ENCODE results near the gene CDK15.
A peak's percentile ranks its signal among the peaks of the same experiment; 100 is the strongest.
"Not testable (repeated sequence)": the region's sequence is repeated elsewhere in the genome, so short reads cannot be mapped to it uniquely, and the experiment has no call there.

CDK15 gene

DNA sequence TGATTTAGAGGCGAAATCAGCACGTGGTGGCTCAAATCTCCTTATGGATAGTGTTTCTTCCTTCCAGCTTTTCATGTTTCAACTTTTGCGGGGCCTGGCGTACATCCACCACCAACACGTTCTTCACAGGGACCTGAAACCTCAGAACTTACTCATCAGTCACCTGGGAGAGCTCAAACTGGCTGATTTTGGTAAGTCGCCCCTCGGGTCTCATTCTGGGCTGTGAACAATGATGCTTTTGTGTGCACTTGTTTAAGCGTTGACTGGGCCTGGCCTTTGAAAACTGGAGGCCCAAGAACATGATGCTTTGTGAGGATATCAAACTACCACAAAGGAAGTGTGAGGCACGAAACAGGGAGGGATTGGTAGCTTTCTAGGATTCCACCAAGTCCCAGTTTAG, 27.4 kb downstream of the CDK15 start:
- DNase-seq, result no peak

DNA sequence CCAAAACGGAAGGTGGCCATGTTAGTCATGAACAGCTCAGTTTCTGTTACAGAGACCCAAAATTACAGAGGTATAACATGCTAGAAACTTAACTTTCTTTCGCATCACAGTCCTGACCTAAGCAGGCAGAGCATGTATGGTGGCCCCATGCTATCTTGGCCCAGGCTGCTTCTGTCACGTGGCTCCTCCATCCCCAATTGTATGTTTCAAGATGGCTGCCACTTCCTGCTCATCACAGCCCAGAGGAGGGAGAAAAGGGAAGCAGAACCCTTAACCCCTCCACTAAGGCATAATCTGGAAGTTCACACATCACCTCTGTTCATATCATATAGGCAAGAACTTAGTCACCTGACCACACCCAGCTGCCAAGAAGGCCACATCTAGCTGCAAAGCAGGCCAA, 28.7 kb downstream of the CDK15 start:
- no peak for DNase-seq

DNA sequence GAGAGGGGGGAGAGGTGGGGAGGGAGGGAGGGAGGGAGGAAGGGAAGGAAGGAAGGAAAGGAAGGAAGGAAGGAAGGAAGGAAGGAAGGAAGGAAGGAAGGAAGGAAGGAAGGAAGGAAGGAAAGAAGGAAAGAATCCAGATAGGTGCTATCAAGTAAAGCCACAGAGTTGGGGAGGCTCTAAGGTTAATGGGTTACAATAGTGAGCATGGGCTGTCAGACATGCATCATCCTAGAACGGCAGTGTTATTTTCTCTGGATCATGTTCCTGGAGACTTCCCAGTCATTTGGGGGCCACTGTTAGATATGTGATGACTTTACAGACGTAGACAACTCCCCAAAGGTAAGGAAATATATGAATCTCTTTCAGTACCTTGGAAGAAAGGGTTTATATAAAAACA, 31.1 kb downstream of the CDK15 start:
- DNase-seq, result no peak

DNA sequence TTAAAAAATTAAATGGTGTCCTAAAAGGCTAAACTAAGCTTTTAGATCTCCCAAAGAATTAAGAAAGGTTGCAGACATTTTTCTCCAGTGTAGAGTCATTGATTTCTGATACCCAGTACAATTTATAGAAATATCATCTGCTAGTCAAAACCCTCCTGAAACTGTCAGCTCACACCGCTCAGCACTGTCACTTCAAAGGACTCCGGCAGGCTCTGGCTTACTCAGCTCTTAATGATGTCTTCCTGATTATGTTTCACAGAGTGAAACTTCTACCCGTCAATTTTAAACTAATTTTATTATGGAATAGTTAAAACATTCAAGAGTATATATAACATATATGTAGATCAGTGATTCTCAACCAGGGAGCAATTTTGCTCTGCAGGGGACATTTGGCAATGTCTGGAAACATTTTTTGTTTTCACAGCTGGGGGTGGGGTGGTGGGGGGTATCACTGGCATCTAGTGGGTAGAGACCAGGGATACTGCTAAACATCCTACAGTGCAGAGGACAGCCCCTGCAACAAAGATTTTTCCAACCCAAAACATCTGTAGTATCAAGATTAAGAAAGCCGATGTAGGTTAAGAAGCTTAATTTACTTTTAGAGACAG, 31.6 kb downstream of the CDK15 start:
- DNase-seq, result no peak

DNA sequence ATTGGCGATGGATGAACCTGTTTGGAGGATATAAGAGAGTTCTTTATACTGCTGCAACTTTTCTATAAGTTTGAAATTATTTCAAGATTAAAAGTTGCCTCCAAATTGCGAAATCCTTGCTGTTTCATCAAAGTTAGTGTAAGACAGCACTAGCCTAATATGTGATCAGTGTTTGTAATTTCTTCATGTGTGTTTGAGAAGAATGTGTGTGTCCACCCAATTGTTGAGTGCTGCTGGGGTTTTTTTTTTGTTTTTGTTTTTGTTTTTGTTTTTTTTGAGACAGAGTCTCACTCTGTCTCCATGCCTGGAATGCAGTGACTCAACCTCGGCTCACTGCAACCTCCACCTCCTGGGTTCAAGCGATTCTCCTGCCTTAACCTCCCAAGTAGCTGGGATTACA, 33.4 kb downstream of the CDK15 start:
- no peak for DNase-seq

DNA sequence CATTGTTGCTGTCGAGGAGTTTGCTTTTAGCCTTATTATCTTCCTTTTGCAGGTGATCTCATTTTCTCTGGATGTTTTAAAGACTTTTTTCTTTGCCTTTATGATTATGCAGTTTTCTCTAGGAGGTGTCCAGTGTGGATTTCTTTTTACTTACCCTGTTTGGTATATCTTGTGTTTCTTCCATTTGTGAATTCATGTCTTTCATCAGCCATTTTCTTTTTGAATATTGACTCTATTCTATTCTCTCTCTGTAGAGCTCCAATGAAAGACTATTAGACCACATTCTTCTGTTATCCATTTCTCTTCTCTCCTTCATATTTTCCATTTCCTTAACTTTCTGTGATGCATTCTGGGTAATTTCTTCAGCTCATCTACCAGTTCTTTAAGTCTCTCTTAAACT, 34.4 kb downstream of the CDK15 start:
- no peak for DNase-seq

DNA sequence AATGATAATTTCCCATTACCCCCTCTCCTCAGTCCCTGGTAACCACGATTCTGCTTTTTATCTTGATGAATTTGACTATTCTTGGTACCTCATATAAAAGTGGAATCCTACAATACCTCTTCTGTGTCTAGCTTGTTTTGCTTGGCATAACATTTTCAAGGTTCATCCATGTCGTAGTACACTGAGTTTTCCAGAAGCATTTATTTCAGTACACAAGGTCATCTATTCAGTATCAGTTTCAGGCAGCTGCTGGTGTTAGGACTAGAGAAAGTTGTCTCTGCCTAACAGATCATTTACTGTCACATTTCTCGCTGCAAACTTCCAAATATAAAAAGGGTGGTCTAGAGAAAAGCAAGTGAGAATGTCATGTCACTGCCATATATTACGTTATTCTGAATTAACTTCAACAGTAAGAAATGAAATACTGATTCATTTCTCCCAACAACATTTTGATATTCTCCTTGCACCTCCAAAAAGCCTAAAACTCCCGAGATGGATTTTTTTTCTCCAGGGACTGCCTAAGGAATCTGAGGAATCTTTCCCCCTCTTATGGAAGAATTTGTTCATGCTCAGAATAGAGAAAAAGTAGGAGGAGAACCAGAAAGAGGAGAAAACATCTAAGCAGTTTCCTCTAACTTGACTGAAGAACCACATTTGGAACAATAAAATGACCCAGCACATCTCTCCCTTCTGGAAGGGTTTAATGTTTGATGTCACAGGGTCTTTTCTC, 36.0 kb downstream of the CDK15 start:
- DNase-seq, result no peak

DNA sequence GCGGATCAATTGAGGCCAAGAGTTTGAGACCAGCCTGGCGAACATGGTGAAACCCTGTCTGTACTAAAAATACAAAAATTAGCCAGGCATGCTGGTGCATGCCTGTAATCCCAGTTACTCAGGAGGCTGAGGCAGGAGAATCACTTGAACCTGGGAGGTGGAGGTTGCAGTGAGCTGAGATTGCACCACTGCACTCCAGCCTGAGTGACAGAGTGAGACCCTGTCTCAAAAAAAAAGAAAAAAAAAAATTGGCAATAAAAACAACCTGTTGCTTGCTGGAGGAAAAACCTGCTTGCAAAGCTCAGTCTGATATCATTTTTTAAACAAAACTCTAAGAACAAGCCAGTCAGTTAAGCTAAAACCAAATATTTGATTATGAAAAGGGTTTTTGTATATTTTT, 38.6 kb downstream of the CDK15 start:
- not testable (repeated sequence) for DNase-seq

DNA sequence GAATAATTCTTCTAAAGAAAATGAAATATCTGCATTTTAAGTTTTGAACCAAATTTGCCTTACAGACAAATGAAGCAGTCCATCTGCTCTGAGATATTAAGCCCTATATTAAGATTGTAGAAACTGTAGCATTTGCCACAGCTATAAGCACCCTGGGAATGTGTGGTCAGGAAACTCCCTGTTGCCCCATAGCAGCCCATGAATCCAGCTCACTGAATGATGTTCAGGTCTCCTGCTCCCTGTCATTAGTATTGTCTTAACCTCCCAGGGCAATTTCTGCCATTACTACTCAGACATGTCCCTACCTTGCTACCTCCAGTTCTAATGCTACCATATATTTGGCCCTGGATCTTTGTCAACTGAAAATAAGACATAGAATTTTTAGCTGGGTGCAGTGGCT, 41.1 kb downstream of the CDK15 start:
- no peak for DNase-seq

DNA sequence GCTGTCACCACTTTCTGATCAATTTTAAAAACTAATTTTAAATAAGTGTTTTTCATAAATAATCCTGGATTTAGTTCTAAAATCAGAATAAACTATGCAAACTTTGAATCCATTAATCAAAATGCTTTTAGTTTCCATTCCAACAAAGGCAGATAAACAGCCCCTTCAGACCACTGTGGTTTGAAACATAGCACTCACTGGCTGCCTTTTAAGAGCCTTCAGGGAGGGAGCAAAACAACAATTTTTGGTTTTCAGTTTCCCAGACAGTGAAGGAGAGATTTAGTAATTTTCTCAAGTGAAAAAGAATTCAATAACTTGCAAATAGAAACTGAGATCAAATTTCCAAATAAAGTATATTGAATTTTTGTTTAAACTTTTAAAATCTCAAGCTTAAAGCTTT, 46.1 kb downstream of the CDK15 start:
- DNase-seq, result no peak

DNA sequence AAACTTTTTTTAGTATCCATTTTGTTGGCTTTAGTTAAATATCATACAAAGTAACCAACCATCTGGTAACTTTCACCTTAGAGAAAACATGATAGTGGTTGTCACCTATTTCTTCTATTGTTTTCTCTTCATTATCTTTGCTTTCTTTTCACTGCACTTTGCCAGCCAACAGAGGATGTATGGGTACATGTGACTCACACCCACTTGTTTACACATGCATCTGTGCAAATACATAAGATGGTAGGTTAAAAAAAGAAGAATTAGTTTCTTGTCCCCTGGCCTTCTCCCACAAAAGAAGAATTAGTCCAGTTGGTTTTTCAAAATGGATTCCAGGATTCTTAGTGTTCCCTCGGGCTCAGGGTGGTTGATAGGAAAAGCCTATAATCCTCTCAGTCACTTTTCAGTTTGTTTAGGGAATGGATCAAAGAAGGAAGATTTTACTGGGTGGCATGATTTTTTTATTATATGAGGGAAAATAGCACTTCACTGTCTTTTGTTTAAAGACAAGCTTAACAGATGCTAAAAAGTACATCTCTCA, 46.6 kb downstream of the CDK15 start:
- no peak for DNase-seq

DNA sequence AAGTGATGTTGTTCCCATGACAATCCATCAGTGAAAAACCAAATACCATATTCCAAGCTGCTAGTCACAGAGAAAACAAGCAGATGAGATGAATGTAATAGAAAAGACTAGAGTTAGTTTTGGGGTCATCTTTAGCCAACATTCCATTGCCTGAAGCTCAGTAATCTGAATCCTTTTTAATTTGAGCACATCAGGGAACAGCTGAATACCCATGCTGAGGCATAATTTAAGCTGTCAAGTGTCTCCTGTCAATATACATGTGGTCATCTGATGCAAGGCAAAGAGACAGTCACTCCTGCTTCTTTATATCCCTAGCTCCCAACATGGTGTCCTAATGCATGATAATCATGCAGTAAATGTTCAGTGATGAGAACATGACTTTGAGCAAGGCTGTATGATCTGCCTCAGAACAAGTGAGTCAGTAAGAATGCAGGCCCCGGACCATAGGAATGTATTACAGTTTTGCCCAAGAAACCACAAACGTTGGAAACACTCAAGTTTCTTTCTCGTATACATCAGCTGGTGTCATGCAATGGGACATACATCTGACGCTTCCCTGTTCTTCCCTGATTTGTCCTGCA, 48.0 kb downstream of the CDK15 start:
- DNase-seq, result no peak

DNA sequence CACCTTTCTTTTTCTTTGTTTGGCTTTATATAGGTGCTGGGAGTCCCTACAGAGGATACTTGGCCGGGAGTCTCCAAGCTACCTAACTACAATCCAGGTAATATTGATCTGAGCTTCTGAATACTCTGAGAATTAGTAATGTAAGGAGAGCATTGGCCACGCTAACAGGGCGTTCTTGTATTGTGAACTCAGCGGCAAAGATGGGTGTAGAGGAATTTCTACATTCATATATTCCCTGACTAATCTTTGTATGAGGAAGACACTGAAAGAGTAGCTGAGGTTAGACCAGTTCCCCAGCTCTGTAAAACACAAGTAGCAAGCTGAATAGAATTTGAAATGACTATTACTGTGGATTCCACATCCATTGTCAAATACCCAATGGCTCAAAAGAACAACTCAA, 48.5 kb downstream of the CDK15 start:
- DNase-seq, result no peak

DNA sequence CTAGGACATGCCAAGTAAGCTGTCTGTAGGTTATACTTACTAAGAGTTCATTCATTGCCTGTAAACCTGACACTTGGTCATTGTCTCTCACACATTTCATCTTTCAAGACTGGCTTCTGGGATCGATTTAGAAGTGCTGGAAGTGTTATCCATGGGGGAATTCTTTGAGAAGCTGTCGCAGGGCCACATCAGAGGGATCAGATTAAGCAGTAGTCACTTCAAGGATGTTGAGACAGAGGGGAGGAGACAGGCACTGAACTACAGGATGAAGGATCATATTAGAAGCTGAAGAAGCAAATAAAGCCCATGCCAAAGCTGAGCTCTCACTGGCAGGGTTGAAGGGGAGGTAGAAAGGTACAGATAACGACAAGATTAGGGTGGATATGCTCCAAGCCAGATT, 49.0 kb downstream of the CDK15 start:
- DNase-seq, result no peak

DNA sequence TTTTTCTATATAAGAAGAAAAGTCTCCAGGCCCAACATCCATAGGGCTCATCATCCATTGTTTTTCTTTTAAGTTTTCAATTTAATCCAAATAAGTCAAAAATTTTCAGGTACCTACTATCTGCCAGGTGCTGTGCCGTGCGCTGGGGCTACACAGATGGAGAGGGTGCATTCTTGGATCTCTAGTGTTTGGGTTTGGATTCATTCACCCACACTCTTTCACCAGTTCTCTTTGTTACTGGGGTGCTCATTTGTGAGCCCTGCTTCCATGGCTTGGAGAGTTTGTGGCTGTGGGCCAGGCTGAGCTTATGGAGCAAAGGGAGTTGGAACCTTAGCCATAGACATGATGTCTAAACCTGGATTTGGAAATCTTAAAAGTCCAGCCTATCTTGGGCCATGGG, 51.0 kb downstream of the CDK15 start:
- no peak for DNase-seq

DNA sequence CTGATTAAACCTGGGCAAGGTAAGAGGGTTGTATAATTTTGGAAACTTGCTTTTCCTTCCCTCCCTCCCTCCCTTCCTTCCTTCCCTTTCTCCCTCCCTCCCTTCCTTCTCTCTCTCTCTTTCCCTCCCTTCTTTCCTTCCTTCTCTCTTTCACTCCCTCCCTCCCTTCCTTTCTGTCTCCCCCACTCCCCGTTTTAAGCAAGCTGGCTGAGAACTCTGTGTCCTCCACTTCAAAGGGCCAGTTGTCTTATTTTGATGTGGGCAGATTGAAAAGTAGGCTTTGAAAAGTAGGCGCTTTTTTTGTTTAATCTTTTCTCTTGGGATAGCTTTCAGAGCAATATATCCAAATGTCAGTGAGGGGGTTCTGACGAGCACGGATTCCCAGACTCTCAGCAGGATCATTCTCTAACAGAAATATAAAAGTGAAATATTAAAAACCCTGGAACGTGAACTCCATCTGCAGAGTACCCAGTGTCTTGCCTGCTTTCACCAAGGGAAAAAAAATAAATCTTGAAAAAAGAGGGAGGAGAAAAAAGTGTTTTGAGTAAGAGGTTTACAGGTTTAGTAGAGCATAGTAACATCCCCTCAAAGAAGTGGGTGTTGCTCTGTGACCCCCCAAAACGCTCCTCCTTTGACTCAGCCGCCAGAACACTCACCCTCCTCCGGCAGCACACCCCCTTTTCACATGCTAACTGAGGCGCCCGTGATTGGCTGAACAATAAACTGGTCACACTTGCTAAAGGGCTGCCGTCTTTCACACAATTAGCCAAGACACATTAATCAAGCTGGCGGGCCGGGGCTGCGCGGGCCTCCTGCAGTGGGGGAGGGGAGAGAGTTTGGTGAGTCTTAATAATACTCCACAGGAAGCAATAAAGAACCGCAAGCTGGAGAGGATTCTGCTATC, 52.2 kb downstream of the CDK15 start:
- DNase-seq, result no peak

DNA sequence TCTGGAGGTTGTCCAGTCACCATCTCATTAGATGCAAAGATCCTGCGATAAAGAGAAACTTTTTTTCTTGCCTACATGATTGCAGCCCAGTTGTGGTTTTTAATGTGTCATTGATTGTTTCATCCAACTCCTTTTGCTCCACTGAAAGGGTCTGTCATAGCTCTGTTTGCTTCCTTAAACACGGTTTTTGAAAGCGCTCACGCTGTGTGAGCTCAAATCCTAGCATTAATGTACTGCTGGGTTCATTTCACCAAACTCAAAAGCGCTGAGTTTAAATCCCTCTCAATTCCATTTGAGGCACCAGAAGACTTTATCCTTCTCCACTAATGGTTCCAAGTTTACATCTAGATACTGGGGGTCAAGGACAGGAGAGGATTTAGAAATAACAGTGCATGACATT, 53.6 kb downstream of the CDK15 start:
- no peak for DNase-seq

DNA sequence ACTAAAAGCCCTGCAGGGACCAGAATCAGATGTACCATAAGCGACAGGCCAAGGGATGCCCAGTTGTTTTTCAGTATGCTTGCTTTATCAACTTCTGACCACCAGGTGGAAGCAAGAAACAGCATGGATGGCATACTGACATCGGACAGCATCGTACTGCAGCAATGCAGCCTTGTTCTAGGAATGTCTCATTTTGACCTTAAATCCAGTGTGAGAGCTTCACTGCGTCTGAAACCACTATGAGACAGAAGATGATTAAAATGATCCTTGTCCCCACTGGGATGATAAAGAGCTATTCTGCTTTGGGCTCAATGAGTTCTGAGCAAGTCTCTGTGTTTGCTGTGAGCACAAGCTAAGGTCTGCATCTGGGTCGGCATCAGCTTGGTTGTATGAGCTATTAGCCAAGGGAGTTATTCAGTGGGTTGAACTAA, 54.3 kb downstream of the CDK15 start:
- DNase-seq, result peak; percentile 27

DNA sequence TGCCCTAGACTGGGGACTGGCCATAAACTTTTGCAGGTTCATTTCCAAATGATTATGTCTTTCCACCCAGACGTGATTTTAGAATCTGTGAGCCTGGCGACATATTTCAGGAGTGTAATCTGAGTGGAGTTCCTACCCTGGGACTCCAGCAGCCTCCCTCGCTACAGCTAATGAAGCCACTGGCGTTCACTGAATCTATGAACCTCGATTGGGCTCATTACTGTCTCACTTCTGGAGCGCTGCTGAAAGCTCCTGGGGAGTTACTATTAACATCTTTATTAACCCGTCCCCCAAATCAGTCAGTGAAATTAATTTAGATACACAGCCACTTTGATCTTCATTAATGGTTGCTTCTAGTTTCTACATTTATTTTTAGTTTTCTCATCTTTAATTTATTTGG, 56.5 kb downstream of the CDK15 start:
- DNase-seq, result no peak

DNA sequence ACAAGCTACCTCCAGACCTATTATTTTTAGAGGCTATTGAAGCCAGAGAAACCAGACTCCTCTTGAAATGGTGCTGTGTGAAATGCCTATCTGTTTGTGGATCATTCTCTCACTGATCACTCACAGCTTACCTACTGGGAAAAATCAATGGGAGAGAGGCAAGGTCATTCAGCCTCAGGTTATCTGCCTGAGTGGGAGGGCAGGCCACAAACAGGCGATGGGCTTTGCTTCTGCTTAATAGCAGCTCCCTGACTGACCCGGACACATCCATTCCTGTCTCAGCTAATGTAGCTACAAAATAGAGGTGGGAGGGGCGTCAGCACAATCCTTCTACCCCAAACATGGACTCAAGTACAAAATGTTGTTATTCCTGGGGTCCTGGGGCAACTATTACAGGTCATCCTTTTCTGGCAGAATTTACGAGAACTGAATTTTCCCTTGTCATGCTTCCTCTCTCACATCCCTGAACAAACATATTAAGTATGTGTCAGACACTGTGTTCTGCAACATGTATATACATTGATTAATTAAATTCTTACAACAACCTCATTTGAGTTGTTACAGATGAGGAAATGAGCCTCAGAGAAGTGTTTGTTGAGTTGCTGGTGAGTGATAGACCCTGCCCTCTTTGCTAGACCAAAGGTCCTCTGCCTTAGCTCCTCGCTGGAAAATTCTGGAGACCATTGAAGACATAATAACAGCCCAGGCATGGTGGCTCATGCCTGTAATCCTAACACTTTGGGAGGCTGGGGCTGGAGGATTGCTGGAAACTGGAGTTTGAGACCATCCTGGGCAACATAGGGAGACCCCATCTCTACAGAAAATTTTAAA, 60.5 kb downstream of the CDK15 start:
- DNase-seq, result no peak

DNA sequence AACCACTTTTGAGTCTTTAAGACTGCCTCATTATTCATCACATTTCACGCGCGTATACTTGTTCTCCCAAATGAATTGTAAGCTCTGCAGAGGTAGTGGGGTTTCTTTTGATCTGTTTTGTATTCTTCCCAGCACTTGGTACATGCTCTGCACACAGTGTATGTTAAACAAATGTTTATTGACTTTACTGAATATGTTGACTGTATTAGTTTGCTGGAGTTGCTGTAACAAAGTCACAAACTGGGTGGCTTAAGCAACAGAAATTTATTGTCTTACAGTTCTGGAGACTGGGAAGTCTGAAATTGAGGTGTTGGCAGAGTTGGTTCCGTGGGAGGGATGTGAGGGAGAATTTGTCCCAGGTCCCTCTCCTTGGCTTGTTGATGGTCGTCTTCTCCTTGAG, 65.1 kb downstream of the CDK15 start:
- no peak for DNase-seq

DNA sequence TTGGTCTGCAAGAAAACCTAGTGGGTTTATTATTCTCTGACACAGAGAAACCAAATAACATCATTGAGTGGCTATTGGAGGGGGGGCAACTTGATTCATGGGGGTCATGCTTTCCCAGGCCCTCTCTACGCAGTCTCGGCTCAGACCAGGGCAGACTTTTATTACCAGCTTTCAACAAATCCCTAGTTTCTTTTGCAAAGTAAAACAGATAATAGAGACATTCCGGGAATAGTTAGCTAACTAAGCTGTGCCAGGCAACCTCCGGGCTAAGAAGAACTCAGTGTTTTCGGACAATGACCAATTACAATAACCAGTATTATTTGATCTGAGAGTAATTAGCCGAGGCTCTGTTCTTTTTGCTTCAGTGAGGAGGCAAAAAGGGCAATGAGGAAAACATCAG, 66.3 kb downstream of the CDK15 start:
- DNase-seq, result no peak

Data from NCI-H1048 (cell line).